GM12878 (cell line): ENCODE data around the gene P2RX2. TPM values are rescaled to one million over a fixed set of nuclear protein-coding genes. Genes with fewer than 3 reads are reported as not detected.

ENCODE experiments used
- ATAC-seq: fragments of 200-7000 bp; cut with Tn5 transposase; 3 replicates; pipeline ENCODE4 v1.9.1; 2020; ENCODE audit warnings: mild to moderate bottlenecking, moderate library complexity
- BruUV-seq: library from RNA; stranded (reverse); fragments of 400-500 nt; replicated peaks from 2 replicates; lab custom pipeline; 2021; lab: Mats Ljungman, UMichigan
- CTCF ChIA-PET: fragments of 300-600 bp; sonication (Branson Sonifier 250); formaldehyde crosslinking; extraction: SDS; loops from one replicate; lab custom pipeline; 2021; ENCODE audit warnings: inconsistent platforms; lab: Yijun Ruan, JAX
- POLR2A ChIA-PET: fragments of 350-600 bp; formaldehyde crosslinking; extraction: SDS; loops from one replicate; lab custom pipeline; 2021; ENCODE audit warnings: inconsistent platforms; lab: Charles Lee
- RAD21 ChIA-PET: fragments of 300-600 bp; sonication (Branson Sonifier 250); formaldehyde crosslinking; loops from one replicate; lab custom pipeline; 2023; ENCODE audit warnings: antibody characterized with exemption; ENCODE audit not compliant: unreplicated experiment; lab: Charles Lee
- SMC1A ChIA-PET: fragments of 300-600 bp; sonication (Branson Sonifier 250); formaldehyde crosslinking; loops from one replicate; lab custom pipeline; 2023; ENCODE audit not compliant: unreplicated experiment, uncharacterized antibody; lab: Charles Lee
- DNase-seq: peaks from one replicate; pipeline ENCODE4 v3.0.0-alpha.2; 2011; ENCODE audit warnings: low read depth, low spot score
- FAIRE-seq: peaks from 3 replicates; lab custom pipeline; 2011; peaks lifted over from hg19 to GRCh38; lab: Jason Lieb, UNC
- H2AFZ ChIP-seq: 2 replicates; pipeline ENCODE4 v1.6.0; 2011; ENCODE audit warnings: low read depth, low read length, control low read depth; ENCODE audit not compliant: control insufficient read depth
- H3K27ac ChIP-seq: 2 replicates; pipeline ENCODE4 v1.5.1; 2011; ENCODE audit warnings: control low read depth; ENCODE audit not compliant: control insufficient read depth, insufficient read depth
- H3K27me3 ChIP-seq, 2 experiments: replicated peaks in 1 of 2; 2 replicates each; pipeline versions ENCODE4 v1.6.0 to v1.6.1; 2011; ENCODE audit warnings: low read length in 1 of 2; ENCODE audit not compliant: control insufficient read depth in 2 of 2, insufficient read depth in 2 of 2
- H3K36me3 ChIP-seq, 2 experiments: 2 replicates each; pipeline ENCODE4 v1.5.1; 2011; ENCODE audit warnings: low read length in 1 of 2; ENCODE audit not compliant: control insufficient read depth in 2 of 2, insufficient read depth in 2 of 2
- H3K4me1 ChIP-seq: 2 replicates; pipeline ENCODE4 v1.6.1; 2011; ENCODE audit warnings: mild to moderate bottlenecking, low read length, moderate library complexity, mixed read lengths; ENCODE audit not compliant: control insufficient read depth, insufficient read depth
- H3K4me2 ChIP-seq: 2 replicates; pipeline ENCODE4 v1.6.0; 2011; ENCODE audit warnings: control low read depth; ENCODE audit not compliant: control insufficient read depth, insufficient read depth
- H3K4me3 ChIP-seq: fragments of 200-600 bp; sonication (generic); 2 replicates; pipeline ENCODE4 v1.5.1; 2016
- H3K79me2 ChIP-seq: 2 replicates; pipeline ENCODE4 v1.6.0; 2011; ENCODE audit warnings: low read length; ENCODE audit not compliant: control insufficient read depth, insufficient read depth
- H3K9ac ChIP-seq: 2 replicates; pipeline ENCODE4 v1.8.0; 2011; ENCODE audit warnings: low read length, control low read depth, mixed read lengths; ENCODE audit not compliant: control insufficient read depth, insufficient read depth
- H3K9me3 ChIP-seq: replicated peaks from 3 replicates; pipeline ENCODE4 v1.5.1; 2011; ENCODE audit warnings: mild to moderate bottlenecking, low read length; ENCODE audit not compliant: control insufficient read depth, insufficient read depth
- H4K20me1 ChIP-seq: 2 replicates; pipeline ENCODE4 v1.6.0; 2011; ENCODE audit not compliant: control insufficient read depth, insufficient read depth
- FOXK2 ChIP-seq: fragments of 450-650 bp; IDR thresholded peaks from 2 replicates; pipeline ENCODE4 v1.6.1; 2017; ENCODE audit warnings: mild to moderate bottlenecking, moderate library complexity
- IKZF2 ChIP-seq, 2 experiments: fragments of 450-650 bp; IDR thresholded peaks; 2 replicates each; pipeline ENCODE4 v1.6.1; 2017; ENCODE audit warnings: mild to moderate bottlenecking in 2 of 2, moderate library complexity in 2 of 2
- KAT2A ChIP-seq: conservative IDR thresholded peaks from 2 replicates; pipeline ENCODE4 v1.6.1; 2011; ENCODE audit warnings: low read depth, low read length; ENCODE audit not compliant: control insufficient read depth
- MLLT1 ChIP-seq: fragments of 450-650 bp; IDR thresholded peaks from 2 replicates; pipeline ENCODE4 v1.6.1; 2016; ENCODE audit warnings: mild to moderate bottlenecking
- NFIC ChIP-seq: IDR thresholded peaks from 2 replicates; pipeline ENCODE4 v1.6.1; 2012; ENCODE audit warnings: low read depth, mild to moderate bottlenecking, inconsistent platforms, low read length, moderate library complexity
- NRF1 ChIP-seq: conservative IDR thresholded peaks from 2 replicates; pipeline ENCODE4 v1.6.1; 2011; ENCODE audit warnings: mild to moderate bottlenecking, low read depth, low read length, improper control_type of control experiment
- PKNOX1 ChIP-seq: fragments of 450-650 bp; IDR thresholded peaks from 2 replicates; pipeline ENCODE4 v1.6.1; 2016; ENCODE audit warnings: mild to moderate bottlenecking
- POU2F2 ChIP-seq: IDR thresholded peaks from 3 replicates; pipeline ENCODE4 v1.6.1; 2011; ENCODE audit warnings: low read depth, mild to moderate bottlenecking, low read length, borderline replicate concordance
- ZZZ3 ChIP-seq: IDR thresholded peaks from 2 replicates; pipeline ENCODE4 v1.6.1; 2011; ENCODE audit warnings: low read depth; ENCODE audit not compliant: control insufficient read depth, insufficient read length
- WGBS: methylation state at CpG from one replicate; pipeline ENCODE4 v1.1.6; 2016; ENCODE audit warnings: low lambda C conversion rate; ENCODE audit not compliant: insufficient replicate concordance, insufficient coverage; ENCODE audit errors: missing lambda C conversion rate; 5-methylcytosine and 5-hydroxymethylcytosine counted together
- in situ Hi-C: fragments of 300-500 bp; cut with MboI; formaldehyde crosslinking; loops from 9 replicates; pipeline ENCODE4 v1.14.3; 2018; ENCODE audit warnings: mixed read lengths
- intact Hi-C: fragments of 100-400 bp; cut with micrococcal nuclease; formaldehyde crosslinking; loops from one replicate; pipeline ENCODE4 v1.14.2; 2022; ENCODE audit not compliant: unreplicated experiment
- polyA plus RNA-seq, 11 experiments: library from polyadenylated mRNA; depleted of rRNA in 4 of 11; unstranded in 6 of 11; stranded (reverse) in 5 of 11; fragments of >200 nt; fragmentation: Nextera tagmentation in 4 of 11; fragmentation: Illumina TruSeq in 1 of 11; extraction: Ambion mirVana in 4 of 11; extraction: Trizol in 1 of 11; gene quantifications; 1 replicate in 1 of 11; 2 replicates in 10 of 11; pipeline versions ENCODE4 v1.2.1 to v1.2.3, GENCODE V29; 2011 to 2016; ENCODE audit warnings: inconsistent platforms in 2 of 11, missing spikeins in 2 of 11, low read depth in 1 of 11
- total RNA-seq, 4 experiments: library from RNA; depleted of rRNA in 3 of 4; stranded (reverse); fragments of >200 nt in 3 of 4; fragmentation: Illumina TruSeq in 1 of 4; extraction: Trizol in 1 of 4; gene quantifications; 2 replicates each; pipeline versions ENCODE4 v1.2.1 to v1.2.3, GENCODE V29; 2013 to 2021
- TF ChIP-seq, protein P1 (sequence below): fragments of 450-650 bp; IDR thresholded peaks from 2 replicates; pipeline ENCODE4 v1.6.1; 2016; ENCODE audit warnings: mild to moderate bottlenecking, moderate library complexity, borderline replicate concordance

P2RX2 gene
- total and polyA plus RNA-seq, 10 of the 15 experiments (the other 5 are each of a cell fraction or from before 2014, with no cell fraction given): not detected

- RAD21 ChIA-PET: no interaction called here
- no peak for TF ChIP-seq KAT2A
- TF ChIP-seq, protein P1, sequence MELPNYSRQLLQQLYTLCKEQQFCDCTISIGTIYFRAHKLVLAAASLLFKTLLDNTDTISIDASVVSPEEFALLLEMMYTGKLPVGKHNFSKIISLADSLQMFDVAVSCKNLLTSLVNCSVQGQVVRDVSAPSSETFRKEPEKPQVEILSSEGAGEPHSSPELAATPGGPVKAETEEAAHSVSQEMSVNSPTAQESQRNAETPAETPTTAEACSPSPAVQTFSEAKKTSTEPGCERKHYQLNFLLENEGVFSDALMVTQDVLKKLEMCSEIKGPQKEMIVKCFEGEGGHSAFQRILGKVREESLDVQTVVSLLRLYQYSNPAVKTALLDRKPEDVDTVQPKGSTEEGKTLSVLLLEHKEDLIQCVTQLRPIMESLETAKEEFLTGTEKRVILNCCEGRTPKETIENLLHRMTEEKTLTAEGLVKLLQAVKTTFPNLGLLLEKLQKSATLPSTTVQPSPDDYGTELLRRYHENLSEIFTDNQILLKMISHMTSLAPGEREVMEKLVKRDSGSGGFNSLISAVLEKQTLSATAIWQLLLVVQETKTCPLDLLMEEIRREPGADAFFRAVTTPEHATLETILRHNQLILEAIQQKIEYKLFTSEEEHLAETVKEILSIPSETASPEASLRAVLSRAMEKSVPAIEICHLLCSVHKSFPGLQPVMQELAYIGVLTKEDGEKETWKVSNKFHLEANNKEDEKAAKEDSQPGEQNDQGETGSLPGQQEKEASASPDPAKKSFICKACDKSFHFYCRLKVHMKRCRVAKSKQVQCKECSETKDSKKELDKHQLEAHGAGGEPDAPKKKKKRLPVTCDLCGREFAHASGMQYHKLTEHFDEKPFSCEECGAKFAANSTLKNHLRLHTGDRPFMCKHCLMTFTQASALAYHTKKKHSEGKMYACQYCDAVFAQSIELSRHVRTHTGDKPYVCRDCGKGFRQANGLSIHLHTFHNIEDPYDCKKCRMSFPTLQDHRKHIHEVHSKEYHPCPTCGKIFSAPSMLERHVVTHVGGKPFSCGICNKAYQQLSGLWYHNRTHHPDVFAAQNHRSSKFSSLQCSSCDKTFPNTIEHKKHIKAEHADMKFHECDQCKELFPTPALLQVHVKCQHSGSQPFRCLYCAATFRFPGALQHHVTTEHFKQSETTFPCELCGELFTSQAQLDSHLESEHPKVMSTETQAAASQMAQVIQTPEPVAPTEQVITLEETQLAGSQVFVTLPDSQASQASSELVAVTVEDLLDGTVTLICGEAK: no peak
- no peak for TF ChIP-seq FOXK2
- no peak for TF ChIP-seq NRF1
- no peak for TF ChIP-seq NFIC
- no peak for TF ChIP-seq PKNOX1
- no peak for TF ChIP-seq ZZZ3
- TF ChIP-seq POU2F2: no peak
- no peak for TF ChIP-seq MLLT1
- no peak for TF ChIP-seq IKZF2 (IDR thresholded peaks at IDR 0.05)
- 79% methylated on average over 13 of the region's 14 CpGs for WGBS
- CTCF ChIA-PET: no interaction called here
- Histone ChIP-seq H3K9ac (no peak overlapping the region), H3K4me2 (no peak overlapping the region), H3K79me2 (no peaks in the 10 kb centered on the region), H2AFZ (no peak overlapping the region), H3K4me1 (no peaks in the 10 kb centered on the region), H3K27me3 (no peaks in the 10 kb centered on the region), H3K9me3 (no peaks in the 10 kb centered on the region), H3K27ac (no peak overlapping the region), H3K36me3 (no peaks in the 10 kb centered on the region), H4K20me1 (no peaks in the 10 kb centered on the region), H3K4me3 (no peak overlapping the region)
- no peak for ATAC-seq
- no peak for FAIRE-seq
- SMC1A ChIA-PET: no interaction called here
- in situ Hi-C loops (no loop called here), intact Hi-C loops (no loop called here)
- DNase-seq: no peak
- POLR2A ChIA-PET: no interaction called here
- no TSS peak for BruUV-seq
Measured at GRCh38 chr12:132584429-132584828, 34.1 kb upstream of the P2RX2 start.
